Smooth muscle cell (in vitro differentiated cells): ENCODE measurements around the gene RPS15A. TPM values are rescaled to one million over a fixed set of nuclear protein-coding genes. Genes with fewer than 3 reads are reported as not detected.

Source experiments
- DNase-seq: peaks from one replicate; lab custom pipeline; 2025; ENCODE audit not compliant: unreplicated experiment; lab: John Stamatoyannopoulos, UW
- H2AFZ ChIP-seq: fragments of 200-600 bp; sonication (generic); 2 replicates; pipeline ENCODE4 v1.6.0; 2016; ENCODE audit warnings: antibody characterized with exemption, low read depth, mild to moderate bottlenecking
- H3F3A ChIP-seq: fragments of 200-600 bp; sonication (generic); 2 replicates; pipeline ENCODE4 v1.6.0; 2017; ENCODE audit warnings: antibody characterized with exemption, low read depth
- H3K27ac ChIP-seq: fragments of 200-600 bp; sonication (generic); 2 replicates; pipeline ENCODE4 v1.5.1; 2016; ENCODE audit warnings: low read depth, mild to moderate bottlenecking
- H3K27me3 ChIP-seq: fragments of 200-600 bp; sonication (generic); 2 replicates; pipeline ENCODE4 v1.6.1; 2016; ENCODE audit warnings: low read depth, mild to moderate bottlenecking
- H3K36me3 ChIP-seq: fragments of 200-600 bp; sonication (generic); 2 replicates; pipeline ENCODE4 v1.5.1; 2016; ENCODE audit warnings: low read depth
- H3K4me1 ChIP-seq: fragments of 200-600 bp; sonication (generic); 2 replicates; pipeline ENCODE4 v1.5.1; 2016; ENCODE audit warnings: low read depth
- H3K4me2 ChIP-seq: fragments of 200-600 bp; sonication (generic); 2 replicates; pipeline ENCODE4 v1.6.0; 2016; ENCODE audit warnings: mild to moderate bottlenecking
- H3K4me3 ChIP-seq: fragments of 200-600 bp; sonication (generic); 2 replicates; pipeline ENCODE4 v1.5.1; 2016; ENCODE audit warnings: mild to moderate bottlenecking
- H3K79me2 ChIP-seq: fragments of 200-600 bp; sonication (generic); 2 replicates; pipeline ENCODE4 v1.6.0; 2016; ENCODE audit warnings: low read depth, mild to moderate bottlenecking
- H3K9ac ChIP-seq: fragments of 200-600 bp; sonication (generic); 2 replicates; pipeline ENCODE4 v1.6.0; 2016; ENCODE audit warnings: low read depth
- H3K9me3 ChIP-seq: fragments of 200-600 bp; sonication (generic); replicated peaks from 2 replicates; pipeline ENCODE4 v1.5.1; 2016; ENCODE audit warnings: low read depth
- H4K20me1 ChIP-seq: fragments of 200-600 bp; sonication (generic); 2 replicates; pipeline ENCODE4 v1.6.0; 2016; ENCODE audit warnings: low read depth
- WGBS: methylation state at CpG from one replicate; pipeline ENCODE4 v1.1.7; 2016; ENCODE audit warnings: low lambda C conversion rate; 5-methylcytosine and 5-hydroxymethylcytosine counted together
- polyA plus RNA-seq: library from polyadenylated mRNA; unstranded; fragments of >200 nt; fragmentation: Nextera tagmentation; extraction: Ambion mirVana; gene quantifications from 2 replicates; pipeline ENCODE4 v1.2.1, GENCODE V29; 2016
- total RNA-seq: library from RNA; depleted of rRNA; stranded (reverse); fragments of >200 nt; gene quantifications from 2 replicates; pipeline ENCODE4 v1.2.3, GENCODE V29; 2014
- TF ChIP-seq, protein P1 (sequence below): fragments of 200-600 bp; sonication (generic); IDR thresholded peaks from 2 replicates; pipeline ENCODE4 v1.5.1; 2017; ENCODE audit warnings: borderline replicate concordance, mild to moderate bottlenecking, antibody characterized with exemption; ENCODE audit not compliant: insufficient read depth, poor library complexity, severe bottlenecking

Gene RPS15A
- total and polyA plus RNA-seq, 2 experiments from 2014 or later: 589 to 3,271 TPM

DNA sequence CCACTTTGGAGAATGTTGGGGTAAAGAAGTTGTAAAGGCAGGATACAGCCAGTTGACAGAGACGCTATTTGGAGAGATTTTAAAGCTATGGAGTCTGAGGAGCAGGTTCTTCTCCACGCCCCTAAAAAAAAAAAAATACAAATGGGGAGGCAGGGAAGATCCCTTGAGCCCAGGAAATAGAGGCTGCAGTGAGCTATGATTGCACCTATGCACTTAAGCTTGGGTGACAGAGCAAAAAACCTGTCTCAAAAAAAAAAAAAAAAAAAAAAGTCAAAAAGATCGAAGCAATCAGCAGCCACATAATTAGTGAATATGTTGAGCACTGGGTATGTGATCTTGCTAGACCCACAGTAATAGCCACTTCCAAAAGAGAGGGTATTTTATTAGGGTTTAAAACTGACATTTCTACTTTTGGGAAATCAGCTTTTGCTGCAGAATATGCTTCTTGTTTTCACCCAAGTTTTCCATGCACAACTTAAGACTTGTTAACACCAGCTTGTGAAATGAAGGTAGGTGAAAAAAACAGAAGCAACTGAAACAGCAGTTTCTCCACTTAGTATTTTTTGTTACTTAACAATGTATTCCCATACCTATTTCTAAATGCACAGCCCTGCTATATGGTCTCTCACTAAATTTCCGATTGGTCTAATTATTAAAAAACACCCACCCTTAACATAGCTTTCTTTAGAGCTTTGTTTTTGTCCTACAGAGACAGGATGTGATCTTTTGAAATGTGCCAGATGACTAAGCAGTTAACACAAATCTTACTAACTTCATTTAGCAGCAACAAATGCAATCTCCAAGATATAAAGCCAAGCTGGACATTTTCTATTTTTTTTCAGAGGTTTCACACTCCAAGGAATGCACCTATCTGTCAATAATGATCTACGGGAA lies 13.7 kb upstream of the RPS15A start:
- WGBS: 86% methylated on average over 5 of the region's 5 CpGs
- Histone ChIP-seq H3K4me1 (peaks cover 24% of the 10 kb centered on the region), H3K4me3 (no peak overlapping the region), H3K36me3 (peaks cover 12% of the 10 kb centered on the region), H3K79me2 (peaks cover 22% of the 10 kb centered on the region), H2AFZ (no peak overlapping the region), H3K9me3 (no peaks in the 10 kb centered on the region), H3K4me2 (peak overlapping the region; percentile 2), H3K27ac (peak overlapping the region; percentile 74), H3F3A (peaks cover 13% of the 10 kb centered on the region), H3K9ac (no peak overlapping the region), H3K27me3 (no peaks in the 10 kb centered on the region), H4K20me1 (peaks cover 21% of the 10 kb centered on the region)
- TF ChIP-seq, protein P1, sequence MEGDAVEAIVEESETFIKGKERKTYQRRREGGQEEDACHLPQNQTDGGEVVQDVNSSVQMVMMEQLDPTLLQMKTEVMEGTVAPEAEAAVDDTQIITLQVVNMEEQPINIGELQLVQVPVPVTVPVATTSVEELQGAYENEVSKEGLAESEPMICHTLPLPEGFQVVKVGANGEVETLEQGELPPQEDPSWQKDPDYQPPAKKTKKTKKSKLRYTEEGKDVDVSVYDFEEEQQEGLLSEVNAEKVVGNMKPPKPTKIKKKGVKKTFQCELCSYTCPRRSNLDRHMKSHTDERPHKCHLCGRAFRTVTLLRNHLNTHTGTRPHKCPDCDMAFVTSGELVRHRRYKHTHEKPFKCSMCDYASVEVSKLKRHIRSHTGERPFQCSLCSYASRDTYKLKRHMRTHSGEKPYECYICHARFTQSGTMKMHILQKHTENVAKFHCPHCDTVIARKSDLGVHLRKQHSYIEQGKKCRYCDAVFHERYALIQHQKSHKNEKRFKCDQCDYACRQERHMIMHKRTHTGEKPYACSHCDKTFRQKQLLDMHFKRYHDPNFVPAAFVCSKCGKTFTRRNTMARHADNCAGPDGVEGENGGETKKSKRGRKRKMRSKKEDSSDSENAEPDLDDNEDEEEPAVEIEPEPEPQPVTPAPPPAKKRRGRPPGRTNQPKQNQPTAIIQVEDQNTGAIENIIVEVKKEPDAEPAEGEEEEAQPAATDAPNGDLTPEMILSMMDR: no peak
- DNase-seq: no peak

DNA sequence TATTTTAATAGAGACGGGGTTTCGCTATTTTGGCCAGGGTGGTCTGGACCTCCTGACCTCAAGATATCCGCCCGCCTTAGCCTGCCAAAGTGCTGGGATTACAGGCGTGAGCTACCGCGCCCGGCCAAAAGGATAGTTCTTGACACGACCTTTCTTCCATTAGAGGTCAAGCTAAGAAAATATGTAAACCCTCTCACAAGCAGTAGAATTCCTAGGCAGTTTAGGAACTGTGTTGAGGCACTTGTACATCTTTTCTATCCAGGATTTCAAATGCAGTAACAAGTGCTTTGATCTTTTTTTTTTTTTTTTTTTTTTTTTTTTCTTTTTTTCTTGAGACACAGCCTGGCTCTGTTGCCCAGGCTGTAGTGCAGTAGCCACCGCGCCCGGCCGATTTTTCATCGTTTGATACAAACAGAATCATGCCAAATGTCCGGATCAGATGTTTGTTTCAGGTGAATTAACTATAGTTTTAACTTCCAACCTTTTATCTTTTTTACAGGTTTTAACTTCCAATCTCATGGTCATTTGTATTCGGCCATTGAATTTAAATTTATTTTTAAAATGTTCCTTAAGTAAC lies 12.7 kb upstream of the RPS15A start:
- 95% methylated on average over 16 of the region's 16 CpGs for WGBS
- peaks cover 4% of the 10 kb centered on the region for H3K36me3 ChIP-seq
- no peak overlapping the region for H3K4me2 ChIP-seq
- H3K27ac ChIP-seq: no peak overlapping the region
- H2AFZ ChIP-seq: no peak overlapping the region
- peaks cover 29% of the 10 kb centered on the region for H3K4me1 ChIP-seq
- no peak overlapping the region for H3K9ac ChIP-seq
- H4K20me1 ChIP-seq: peaks cover 31% of the 10 kb centered on the region
- H3K27me3 ChIP-seq: no peaks in the 10 kb centered on the region
- no peaks in the 10 kb centered on the region for H3K9me3 ChIP-seq
- no peak for DNase-seq
- TF ChIP-seq, protein P1: no peak
- no peak overlapping the region for H3K4me3 ChIP-seq
- peaks cover 32% of the 10 kb centered on the region for H3K79me2 ChIP-seq
- peaks cover 13% of the 10 kb centered on the region for H3F3A ChIP-seq

DNA sequence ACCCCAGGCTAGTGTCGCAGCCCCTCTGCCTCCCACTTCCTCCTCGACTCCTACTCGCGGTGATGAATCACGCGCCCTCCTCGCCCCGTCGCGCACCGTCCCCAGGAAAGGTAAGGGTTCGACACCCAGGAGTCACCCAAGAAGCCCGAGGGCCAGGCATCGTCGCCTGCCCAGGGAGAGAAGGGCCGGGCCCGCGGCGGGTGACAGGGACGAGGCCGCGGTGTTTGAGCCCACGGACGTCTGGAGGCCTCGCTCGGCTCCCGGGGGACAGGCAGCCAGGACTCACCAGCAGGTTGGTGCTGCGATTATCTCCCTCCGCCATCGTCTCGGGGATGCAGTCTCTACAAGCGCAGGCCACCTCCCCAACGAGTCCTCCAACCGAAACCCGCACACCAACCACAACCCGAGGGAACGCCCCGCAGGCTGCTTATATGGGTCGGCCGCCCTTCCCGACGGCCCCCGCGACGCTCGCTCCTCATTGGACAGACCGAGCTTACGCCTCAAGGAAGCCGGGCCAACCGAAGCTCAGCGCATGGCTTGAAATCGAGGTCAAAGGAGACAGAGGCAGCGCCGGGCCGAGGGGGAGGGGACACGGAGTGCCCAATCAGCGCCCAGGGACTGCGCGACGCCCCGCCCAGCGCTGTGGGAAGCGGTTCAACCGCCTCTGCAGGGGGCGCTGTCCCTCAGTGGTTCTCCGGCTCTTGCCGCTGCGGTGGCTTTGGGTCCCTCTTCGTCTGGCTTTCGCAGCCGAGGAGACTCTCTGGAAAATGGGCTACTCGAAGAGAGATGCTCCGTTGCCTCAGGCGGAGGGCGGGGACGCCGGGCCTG lies 11.2 kb upstream of the RPS15A start, which contains the start of gene ARL6IP1:
TSS of gene ARL6IP1 (minus strand) at position 405 of the 828 bp plus-strand sequence. CDS start at position 322, 83 bp downstream.
- H3K36me3 ChIP-seq: peaks cover 5% of the 10 kb centered on the region
- H3K79me2 ChIP-seq: peaks cover 47% of the 10 kb centered on the region
- under 1% methylated on average over 76 of the region's 77 CpGs for WGBS
- peaks cover 13% of the 10 kb centered on the region for H3F3A ChIP-seq
- H3K27me3 ChIP-seq: no peaks in the 10 kb centered on the region
- DNase-seq: peak; percentile 93
- peak within 1 kb of the TSS; percentile 92 for H3K4me2 ChIP-seq
- TF ChIP-seq, protein P1: peak; percentile 84
- peak within 1 kb of the TSS; percentile 91 for H3K27ac ChIP-seq
- peaks cover 29% of the 10 kb centered on the region for H3K4me1 ChIP-seq
- peak within 1 kb of the TSS; percentile 75 for H3K4me3 ChIP-seq
- H2AFZ ChIP-seq: peak within 1 kb of the TSS; percentile 49
- peak within 1 kb of the TSS; percentile 93 for H3K9ac ChIP-seq
- H3K9me3 ChIP-seq: no peaks in the 10 kb centered on the region
- H4K20me1 ChIP-seq: peaks cover 33% of the 10 kb centered on the region
